Measurements from ENCODE around the gene STRA8.

- no peak for TF ChIP-seq CTCF (IDR thresholded peaks at IDR 0.05; ENCODE audit: low read depth, low read length)
- TF ChIP-seq POLR2A (IDR thresholded peaks at IDR 0.05; ENCODE audit: extremely low read depth, insufficient read length): no peak
- TF ChIP-seq MAX (IDR thresholded peaks at IDR 0.05; ENCODE audit: low read depth, low read length): no peak
- TF ChIP-seq MYC (IDR thresholded peaks at IDR 0.05; ENCODE audit: low read depth, low read length): no peak
Measured at GRCh38 chr7:135269921-135270320, 36.3 kb downstream of the STRA8 start.
